ENCODE data around the gene TGFBR3. TPM values are rescaled to one million over a fixed set of nuclear protein-coding genes. Genes with fewer than 3 reads are reported as not detected.

The TGFBR3 gene
- total RNA-seq, 1 experiment from 2014 or later = 4.2 TPM

GRCh38 chr1:91791103-91791502 is 94.8 kb downstream of the TGFBR3 start (continued):
- TF ChIP-seq, protein P1, sequence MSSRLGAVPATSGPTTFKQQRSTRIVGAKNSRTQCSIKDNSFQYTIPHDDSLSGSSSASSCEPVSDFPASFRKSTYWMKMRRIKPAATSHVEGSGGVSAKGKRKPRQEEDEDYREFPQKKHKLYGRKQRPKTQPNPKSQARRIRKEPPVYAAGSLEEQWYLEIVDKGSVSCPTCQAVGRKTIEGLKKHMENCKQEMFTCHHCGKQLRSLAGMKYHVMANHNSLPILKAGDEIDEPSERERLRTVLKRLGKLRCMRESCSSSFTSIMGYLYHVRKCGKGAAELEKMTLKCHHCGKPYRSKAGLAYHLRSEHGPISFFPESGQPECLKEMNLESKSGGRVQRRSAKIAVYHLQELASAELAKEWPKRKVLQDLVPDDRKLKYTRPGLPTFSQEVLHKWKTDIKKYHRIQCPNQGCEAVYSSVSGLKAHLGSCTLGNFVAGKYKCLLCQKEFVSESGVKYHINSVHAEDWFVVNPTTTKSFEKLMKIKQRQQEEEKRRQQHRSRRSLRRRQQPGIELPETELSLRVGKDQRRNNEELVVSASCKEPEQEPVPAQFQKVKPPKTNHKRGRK (CRISPR knock-in tag; IDR thresholded peaks at IDR 0.05; ENCODE audit: borderline replicate concordance) = no peak

DNA sequence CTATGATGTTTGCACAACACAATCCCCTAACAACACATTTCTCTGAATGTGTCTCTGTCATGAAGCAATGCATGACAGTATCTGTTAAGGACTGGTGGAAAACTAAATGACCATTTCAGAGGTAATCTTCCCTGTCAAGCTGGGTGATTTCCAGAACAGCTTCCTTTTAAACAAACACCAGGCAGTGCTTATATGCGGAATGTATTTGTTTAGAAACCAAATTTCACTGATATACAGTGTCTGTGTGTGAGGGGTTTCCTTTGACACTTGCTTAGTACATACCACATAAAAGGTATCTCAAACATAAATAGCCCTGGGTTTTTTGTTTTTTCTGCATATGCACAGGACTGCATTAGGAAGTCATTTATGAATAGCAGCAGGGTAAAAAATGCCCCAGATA is 95.6 kb downstream of the TGFBR3 start:
- ATAC-seq (no peak), DNase-seq (ENCODE audit: low spot score) (no peak)
- Mint-ChIP-seq H3K4me3 (no peak overlapping the region), H3K27me3 (ENCODE audit: low read depth) (peaks cover 4% of the 10 kb centered on the region), H3K9me3 (peaks cover 5% of the 10 kb centered on the region), H3K27ac (no peak overlapping the region), H3K36me3 (peaks cover 4% of the 10 kb centered on the region), H3K4me1 (peaks cover 39% of the 10 kb centered on the region)
- ChIA-PET CTCF (interaction anchor here (0.6 to 1.0 kb wide), 3 partner anchors 26 to 553 kb away, joined by 3 to 7 read pairs (median 5); no protein-coding TSS in a partner anchor), POLR2A (no interaction called here)
- TF ChIP-seq SMAD3 (CRISPR knock-in tag; IDR thresholded peaks at IDR 0.05; ENCODE audit: borderline replicate concordance) (no peak), NFE2L1 (CRISPR knock-in tag; IDR thresholded peaks at IDR 0.05) (no peak), ATF3 (CRISPR knock-in tag; conservative IDR thresholded peaks at IDR 0.05) (no peak), ZNF219 (CRISPR knock-in tag; IDR thresholded peaks at IDR 0.05; ENCODE audit: borderline replicate concordance) (no peak), NR2C2 (CRISPR knock-in tag; IDR thresholded peaks at IDR 0.05) (no peak), ZNF263 (CRISPR knock-in tag; IDR thresholded peaks at IDR 0.05; ENCODE audit: low read depth) (no peak), ZNF232 (CRISPR knock-in tag; IDR thresholded peaks at IDR 0.05) (no peak), ZNF423 (CRISPR knock-in tag; IDR thresholded peaks at IDR 0.05) (no peak), ELF4 (CRISPR knock-in tag; IDR thresholded peaks at IDR 0.05; ENCODE audit: low read depth) (no peak), ZNF317 (CRISPR knock-in tag; IDR thresholded peaks at IDR 0.05; ENCODE audit: borderline replicate concordance, low read depth) (no peak), SOX15 (CRISPR knock-in tag; IDR thresholded peaks at IDR 0.05) (no peak), ATF1 (CRISPR knock-in tag; IDR thresholded peaks at IDR 0.05) (no peak), CBFB (CRISPR knock-in tag; IDR thresholded peaks at IDR 0.05; ENCODE audit: low read depth) (no peak), ATF6 (CRISPR knock-in tag; IDR thresholded peaks at IDR 0.05) (no peak), FOXP1 (CRISPR knock-in tag; IDR thresholded peaks at IDR 0.05; ENCODE audit: borderline replicate concordance) (no peak), FOXJ3 (CRISPR knock-in tag; IDR thresholded peaks at IDR 0.05; ENCODE audit: borderline replicate concordance) (no peak)
- TF ChIP-seq, protein P1 (CRISPR knock-in tag; IDR thresholded peaks at IDR 0.05; ENCODE audit: borderline replicate concordance) = no peak
- TF ChIP-seq, protein P2, sequence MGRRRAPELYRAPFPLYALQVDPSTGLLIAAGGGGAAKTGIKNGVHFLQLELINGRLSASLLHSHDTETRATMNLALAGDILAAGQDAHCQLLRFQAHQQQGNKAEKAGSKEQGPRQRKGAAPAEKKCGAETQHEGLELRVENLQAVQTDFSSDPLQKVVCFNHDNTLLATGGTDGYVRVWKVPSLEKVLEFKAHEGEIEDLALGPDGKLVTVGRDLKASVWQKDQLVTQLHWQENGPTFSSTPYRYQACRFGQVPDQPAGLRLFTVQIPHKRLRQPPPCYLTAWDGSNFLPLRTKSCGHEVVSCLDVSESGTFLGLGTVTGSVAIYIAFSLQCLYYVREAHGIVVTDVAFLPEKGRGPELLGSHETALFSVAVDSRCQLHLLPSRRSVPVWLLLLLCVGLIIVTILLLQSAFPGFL (CRISPR knock-in tag; IDR thresholded peaks at IDR 0.05; ENCODE audit: borderline replicate concordance) = no peak
- TF ChIP-seq, protein P3, sequence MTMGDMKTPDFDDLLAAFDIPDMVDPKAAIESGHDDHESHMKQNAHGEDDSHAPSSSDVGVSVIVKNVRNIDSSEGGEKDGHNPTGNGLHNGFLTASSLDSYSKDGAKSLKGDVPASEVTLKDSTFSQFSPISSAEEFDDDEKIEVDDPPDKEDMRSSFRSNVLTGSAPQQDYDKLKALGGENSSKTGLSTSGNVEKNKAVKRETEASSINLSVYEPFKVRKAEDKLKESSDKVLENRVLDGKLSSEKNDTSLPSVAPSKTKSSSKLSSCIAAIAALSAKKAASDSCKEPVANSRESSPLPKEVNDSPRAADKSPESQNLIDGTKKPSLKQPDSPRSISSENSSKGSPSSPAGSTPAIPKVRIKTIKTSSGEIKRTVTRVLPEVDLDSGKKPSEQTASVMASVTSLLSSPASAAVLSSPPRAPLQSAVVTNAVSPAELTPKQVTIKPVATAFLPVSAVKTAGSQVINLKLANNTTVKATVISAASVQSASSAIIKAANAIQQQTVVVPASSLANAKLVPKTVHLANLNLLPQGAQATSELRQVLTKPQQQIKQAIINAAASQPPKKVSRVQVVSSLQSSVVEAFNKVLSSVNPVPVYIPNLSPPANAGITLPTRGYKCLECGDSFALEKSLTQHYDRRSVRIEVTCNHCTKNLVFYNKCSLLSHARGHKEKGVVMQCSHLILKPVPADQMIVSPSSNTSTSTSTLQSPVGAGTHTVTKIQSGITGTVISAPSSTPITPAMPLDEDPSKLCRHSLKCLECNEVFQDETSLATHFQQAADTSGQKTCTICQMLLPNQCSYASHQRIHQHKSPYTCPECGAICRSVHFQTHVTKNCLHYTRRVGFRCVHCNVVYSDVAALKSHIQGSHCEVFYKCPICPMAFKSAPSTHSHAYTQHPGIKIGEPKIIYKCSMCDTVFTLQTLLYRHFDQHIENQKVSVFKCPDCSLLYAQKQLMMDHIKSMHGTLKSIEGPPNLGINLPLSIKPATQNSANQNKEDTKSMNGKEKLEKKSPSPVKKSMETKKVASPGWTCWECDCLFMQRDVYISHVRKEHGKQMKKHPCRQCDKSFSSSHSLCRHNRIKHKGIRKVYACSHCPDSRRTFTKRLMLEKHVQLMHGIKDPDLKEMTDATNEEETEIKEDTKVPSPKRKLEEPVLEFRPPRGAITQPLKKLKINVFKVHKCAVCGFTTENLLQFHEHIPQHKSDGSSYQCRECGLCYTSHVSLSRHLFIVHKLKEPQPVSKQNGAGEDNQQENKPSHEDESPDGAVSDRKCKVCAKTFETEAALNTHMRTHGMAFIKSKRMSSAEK (CRISPR knock-in tag; IDR thresholded peaks at IDR 0.05; ENCODE audit: borderline replicate concordance) = no peak
